AG04449 (cell line): ENCODE data around the gene AGBL3.

Experiments used
- CTCF ChIA-PET: fragments of 350-600 bp; formaldehyde crosslinking; extraction: SDS; loops from one replicate; lab custom pipeline; 2021; ENCODE audit warnings: antibody characterized with exemption; lab: Yijun Ruan, JAX
- POLR2A ChIA-PET: fragments of 400-600, 350-600 bp; formaldehyde crosslinking; extraction: SDS; loops from one replicate; lab custom pipeline; 2020; ENCODE audit warnings: antibody characterized with exemption, inconsistent platforms; lab: Yijun Ruan, JAX
- DNase-seq: peaks from one replicate; pipeline ENCODE4 v3.0.0-alpha.2; 2010; ENCODE audit warnings: low read depth, low spot score
- H3K4me3 ChIP-seq: 2 replicates; pipeline ENCODE4 v1.5.1; 2011; ENCODE audit warnings: low read depth, mild to moderate bottlenecking, control low read depth, low read length
- CTCF ChIP-seq: IDR thresholded peaks from one replicate; pipeline ENCODE4 v1.5.1; 2011; ENCODE audit warnings: mild to moderate bottlenecking, moderate library complexity, low read length, control low read depth, inconsistent platforms; ENCODE audit not compliant: insufficient read depth; ENCODE audit errors: missing control alignments

AGBL3 gene

GRCh38 chr7:134946260-134946659 is 40.0 kb upstream of the AGBL3 start:
- TF ChIP-seq CTCF, result no peak
- ChIA-PET CTCF (interaction anchor here (1.2 kb wide), 1 partner anchor 256 kb away, joined by 3 read pairs; no protein-coding TSS in a partner anchor), POLR2A (interaction anchor here (0.7 kb wide), 1 partner anchor 336 kb away, joined by 5 read pairs; no protein-coding TSS in a partner anchor)
- no peak for DNase-seq
- H3K4me3 ChIP-seq, result no peak overlapping the region

GRCh38 chr7:134947329-134947728 is 39.0 kb upstream of the AGBL3 start:
- POLR2A ChIA-PET, result no interaction called here
- CTCF ChIA-PET, result interaction anchor here (1.3 kb wide), 1 partner anchor 223 kb away, joined by 4 read pairs; no protein-coding TSS in a partner anchor

DNA sequence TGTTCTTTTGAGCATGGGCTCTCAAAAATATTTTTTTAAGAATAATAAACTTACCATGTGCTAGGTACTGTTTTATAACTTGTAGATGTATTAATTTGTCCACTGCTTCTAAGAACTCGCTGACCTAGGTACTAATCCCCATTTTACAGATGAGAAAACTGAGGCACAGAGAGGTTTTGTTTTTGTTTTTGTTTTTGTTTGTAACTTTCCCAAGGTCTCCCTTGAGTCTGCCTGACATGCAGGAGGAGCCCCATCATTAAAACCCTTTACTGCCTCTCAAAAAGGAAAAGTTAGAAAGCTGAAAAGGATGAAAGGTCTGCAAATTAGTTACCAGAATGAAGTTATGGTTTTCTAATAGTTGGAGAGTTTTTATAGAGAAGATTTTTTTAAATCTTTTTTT is 38.5 kb upstream of the AGBL3 start:
- H3K4me3 ChIP-seq, result no peak overlapping the region
- POLR2A ChIA-PET, result no interaction called here
- no peak for TF ChIP-seq CTCF
- DNase-seq, result no peak
- CTCF ChIA-PET, result interaction anchor here (1.3 kb wide), 1 partner anchor 223 kb away, joined by 4 read pairs; no protein-coding TSS in a partner anchor

More at GRCh38 chr7:134947329-134947728, 39.0 kb upstream of the AGBL3 start:
- H3K4me3 ChIP-seq, result no peak overlapping the region
- no peak for TF ChIP-seq CTCF
- DNase-seq, result no peak

GRCh38 chr7:134948246-134948645 is 38.1 kb upstream of the AGBL3 start:
- ChIA-PET POLR2A (no interaction called here), CTCF (interaction anchor here (1.0 to 1.3 kb wide), 2 partner anchors 224 to 258 kb away, joined by 3 to 4 read pairs; no protein-coding TSS in a partner anchor)
- no peak for DNase-seq
- no peak for TF ChIP-seq CTCF
- no peak overlapping the region for H3K4me3 ChIP-seq

- CTCF ChIA-PET, result interaction anchor here (1.0 kb wide), 1 partner anchor 259 kb away, joined by 3 read pairs; no protein-coding TSS in a partner anchor
- TF ChIP-seq CTCF, result no peak
- DNase-seq, result no peak
Measured at GRCh38 chr7:134948736-134949135, 37.6 kb upstream of the AGBL3 start.

DNA sequence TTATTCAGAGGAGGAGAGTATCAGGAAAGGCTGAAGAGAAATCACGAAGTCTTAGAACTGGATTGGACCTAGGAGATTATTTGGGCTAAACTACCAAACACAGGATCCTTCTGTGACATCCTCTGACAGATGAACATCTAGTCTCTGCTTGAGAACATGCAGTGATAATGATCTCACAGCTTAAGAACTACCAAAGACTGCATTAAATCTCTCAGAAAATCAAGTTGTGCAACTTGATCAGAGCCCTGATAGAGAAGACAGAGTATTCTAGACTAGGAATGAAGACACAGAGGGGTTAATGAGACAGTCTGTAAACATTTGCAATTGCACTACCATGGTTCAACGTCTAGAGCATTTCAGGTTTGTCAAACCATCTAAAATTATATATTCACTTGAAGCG is 37.1 kb upstream of the AGBL3 start:
- ChIA-PET CTCF (interaction anchor here (1.0 kb wide), 1 partner anchor 259 kb away, joined by 3 read pairs; no protein-coding TSS in a partner anchor), POLR2A (interaction anchor here (0.7 kb wide), 1 partner anchor 215 kb away, joined by 3 read pairs; no protein-coding TSS in a partner anchor)

More at GRCh38 chr7:134948736-134949135, 37.6 kb upstream of the AGBL3 start:
- no peak overlapping the region for H3K4me3 ChIP-seq
- POLR2A ChIA-PET, result interaction anchor here (0.7 kb wide), 1 partner anchor 215 kb away, joined by 3 read pairs; no protein-coding TSS in a partner anchor

More for the DNA sequence above, 37.1 kb upstream of the AGBL3 start:
- DNase-seq, result no peak
- TF ChIP-seq CTCF, result no peak
- no peak overlapping the region for H3K4me3 ChIP-seq
